Subcutaneous adipose tissue (tissue), 4 donors: Measurements from ENCODE around the gene SGCA. TPM values are rescaled to one million over a fixed set of nuclear protein-coding genes. Genes with fewer than 3 reads are reported as not detected.

Experiments used
- total RNA-seq, 4 donors: library from RNA; depleted of rRNA; stranded (reverse); fragments of >200 nt; gene quantifications; one replicate each; pipeline ENCODE4 v1.1.0, GENCODE V29; 2016
- TF ChIP-seq, protein P1 (sequence below): fragments of 450-650 bp; IDR thresholded peaks from one replicate; pipeline ENCODE4 v1.5.1; 2016; ENCODE audit warnings: low read depth, mild to moderate bottlenecking, control low read depth, antibody characterized with exemption, moderate library complexity

SGCA gene
- total RNA-seq, 4 donors from 2014 or later, result 4.4 TPM; not detected in 3

DNA sequence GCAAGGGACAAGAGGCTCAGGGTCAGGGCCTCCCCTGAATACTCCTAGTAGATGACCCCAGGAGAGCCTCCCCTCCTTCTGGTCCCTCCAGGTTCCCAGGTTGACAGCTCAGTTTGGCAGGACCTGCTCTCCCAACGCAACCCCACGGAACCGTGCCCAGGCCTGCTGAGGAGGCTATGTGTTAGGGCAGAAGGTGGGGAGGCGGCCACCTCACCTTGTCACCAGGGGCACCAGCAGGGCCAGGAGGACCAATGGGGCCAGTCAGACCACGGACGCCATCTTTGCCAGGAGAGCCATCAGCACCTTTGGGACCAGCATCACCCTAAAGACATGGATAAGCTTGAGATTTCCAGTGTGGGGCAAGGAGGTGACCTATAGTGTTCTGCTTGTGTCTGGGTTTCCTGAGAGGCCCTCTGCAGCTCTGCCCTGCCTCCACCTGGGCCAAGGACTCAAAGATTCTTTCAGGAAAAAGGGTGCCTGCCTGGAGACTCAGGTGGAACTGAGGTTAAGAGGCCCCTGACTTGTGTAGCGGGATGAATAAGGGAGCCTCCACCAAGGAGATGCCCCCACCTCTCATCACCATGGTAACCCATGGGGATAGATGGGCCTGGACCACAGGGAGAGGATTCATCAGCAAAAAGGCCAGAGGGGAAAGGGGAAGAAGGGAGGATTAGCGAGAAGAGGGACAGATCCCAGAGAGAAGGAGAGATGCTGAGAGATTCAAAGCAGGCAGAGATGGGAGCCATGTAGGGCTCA lies 25.0 kb downstream of the SGCA start:
- TF ChIP-seq, protein P1, sequence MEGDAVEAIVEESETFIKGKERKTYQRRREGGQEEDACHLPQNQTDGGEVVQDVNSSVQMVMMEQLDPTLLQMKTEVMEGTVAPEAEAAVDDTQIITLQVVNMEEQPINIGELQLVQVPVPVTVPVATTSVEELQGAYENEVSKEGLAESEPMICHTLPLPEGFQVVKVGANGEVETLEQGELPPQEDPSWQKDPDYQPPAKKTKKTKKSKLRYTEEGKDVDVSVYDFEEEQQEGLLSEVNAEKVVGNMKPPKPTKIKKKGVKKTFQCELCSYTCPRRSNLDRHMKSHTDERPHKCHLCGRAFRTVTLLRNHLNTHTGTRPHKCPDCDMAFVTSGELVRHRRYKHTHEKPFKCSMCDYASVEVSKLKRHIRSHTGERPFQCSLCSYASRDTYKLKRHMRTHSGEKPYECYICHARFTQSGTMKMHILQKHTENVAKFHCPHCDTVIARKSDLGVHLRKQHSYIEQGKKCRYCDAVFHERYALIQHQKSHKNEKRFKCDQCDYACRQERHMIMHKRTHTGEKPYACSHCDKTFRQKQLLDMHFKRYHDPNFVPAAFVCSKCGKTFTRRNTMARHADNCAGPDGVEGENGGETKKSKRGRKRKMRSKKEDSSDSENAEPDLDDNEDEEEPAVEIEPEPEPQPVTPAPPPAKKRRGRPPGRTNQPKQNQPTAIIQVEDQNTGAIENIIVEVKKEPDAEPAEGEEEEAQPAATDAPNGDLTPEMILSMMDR, result no peak

DNA sequence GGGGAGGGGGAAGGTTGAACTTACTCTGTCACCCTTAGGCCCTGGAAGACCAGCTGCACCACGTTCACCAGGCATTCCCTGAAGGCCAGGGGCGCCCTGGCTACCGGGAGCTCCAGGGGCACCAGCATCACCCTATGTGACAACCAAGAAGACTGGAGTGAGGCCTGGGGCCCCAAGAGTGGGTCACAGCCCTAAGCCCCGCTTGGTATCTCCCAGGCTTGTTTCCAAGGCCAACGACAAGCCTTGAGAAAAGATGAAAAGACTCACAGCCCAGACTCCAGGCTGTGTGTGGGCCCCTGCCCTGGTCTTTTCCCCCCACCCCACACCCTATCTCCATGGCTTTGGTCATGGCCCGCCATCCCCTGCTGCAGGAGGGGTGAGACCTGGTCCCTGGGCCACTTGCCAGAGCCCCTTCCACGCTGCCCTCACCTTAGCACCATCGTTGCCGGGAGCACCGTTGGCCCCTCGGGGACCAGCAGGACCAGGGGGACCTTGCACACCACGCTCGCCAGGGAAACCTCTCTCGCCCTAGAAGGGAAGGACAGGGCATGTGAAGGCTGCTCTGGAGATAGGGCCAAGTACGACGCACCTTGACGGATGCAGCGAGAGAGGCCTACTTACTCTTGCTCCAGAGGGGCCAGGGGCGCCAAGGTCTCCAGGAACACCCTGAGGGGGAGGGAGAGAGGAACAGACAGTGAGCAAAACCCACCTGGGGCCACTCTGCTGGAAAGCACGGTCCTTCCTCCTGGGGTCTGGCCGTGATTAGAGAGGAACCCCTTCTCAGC lies 25.7 kb downstream of the SGCA start:
- TF ChIP-seq, protein P1, result no peak

DNA sequence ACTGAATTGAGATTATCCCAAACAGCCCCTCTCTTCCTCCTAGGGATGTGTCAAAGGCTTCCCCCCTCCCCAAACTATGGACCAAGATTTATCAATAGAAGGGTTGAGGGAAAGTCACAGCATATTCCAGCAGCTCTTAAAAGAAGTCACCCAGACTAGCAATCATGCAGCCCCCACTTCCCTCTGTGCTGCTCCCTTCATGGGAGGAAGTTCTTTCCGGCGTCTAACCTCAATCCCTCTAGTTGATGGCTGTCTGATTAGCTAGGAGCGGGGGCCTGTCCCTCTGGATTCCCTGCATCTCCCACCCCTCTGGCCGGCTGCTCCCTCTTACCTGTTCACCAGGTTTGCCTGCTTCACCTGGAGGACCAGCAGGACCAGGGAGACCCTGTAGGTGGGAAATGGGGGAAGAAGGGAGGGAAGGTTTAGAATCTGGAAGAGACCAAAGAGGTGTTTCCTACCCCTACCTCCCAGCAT lies 26.4 kb downstream of the SGCA start:
- TF ChIP-seq, protein P1, result no peak

DNA sequence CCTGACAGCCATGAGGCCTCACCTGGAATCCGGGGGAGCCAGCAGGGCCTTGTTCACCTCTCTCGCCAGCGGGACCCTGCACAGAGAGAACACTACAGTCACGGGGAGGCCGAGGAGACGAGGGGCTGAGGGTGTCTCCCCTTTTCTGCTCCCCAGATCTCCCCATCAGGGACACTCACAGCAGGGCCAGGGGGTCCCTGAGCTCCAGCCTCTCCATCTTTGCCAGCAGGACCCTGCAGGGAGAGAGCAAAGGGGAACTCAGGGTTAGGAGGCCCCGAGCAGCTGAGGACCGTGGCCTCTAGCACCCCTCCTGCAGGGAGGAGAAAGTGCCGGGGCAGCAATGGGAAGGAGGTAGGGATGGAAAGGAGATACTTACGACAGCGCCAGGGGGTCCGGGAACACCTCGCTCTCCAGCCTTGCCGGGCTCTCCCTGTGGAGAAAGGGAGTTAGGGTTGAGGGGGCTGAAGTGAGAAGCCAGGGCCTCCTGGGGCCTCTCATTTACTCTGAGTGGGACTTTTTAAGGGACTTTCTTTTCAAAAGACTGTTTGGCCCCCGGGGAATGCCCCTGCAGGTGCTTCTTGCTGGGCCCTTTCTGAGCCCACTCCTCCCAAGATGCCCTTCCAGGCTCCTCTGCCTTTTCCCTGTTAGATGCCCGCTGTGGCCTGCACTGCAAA lies 26.9 kb downstream of the SGCA start:
- TF ChIP-seq, protein P1, result no peak

DNA sequence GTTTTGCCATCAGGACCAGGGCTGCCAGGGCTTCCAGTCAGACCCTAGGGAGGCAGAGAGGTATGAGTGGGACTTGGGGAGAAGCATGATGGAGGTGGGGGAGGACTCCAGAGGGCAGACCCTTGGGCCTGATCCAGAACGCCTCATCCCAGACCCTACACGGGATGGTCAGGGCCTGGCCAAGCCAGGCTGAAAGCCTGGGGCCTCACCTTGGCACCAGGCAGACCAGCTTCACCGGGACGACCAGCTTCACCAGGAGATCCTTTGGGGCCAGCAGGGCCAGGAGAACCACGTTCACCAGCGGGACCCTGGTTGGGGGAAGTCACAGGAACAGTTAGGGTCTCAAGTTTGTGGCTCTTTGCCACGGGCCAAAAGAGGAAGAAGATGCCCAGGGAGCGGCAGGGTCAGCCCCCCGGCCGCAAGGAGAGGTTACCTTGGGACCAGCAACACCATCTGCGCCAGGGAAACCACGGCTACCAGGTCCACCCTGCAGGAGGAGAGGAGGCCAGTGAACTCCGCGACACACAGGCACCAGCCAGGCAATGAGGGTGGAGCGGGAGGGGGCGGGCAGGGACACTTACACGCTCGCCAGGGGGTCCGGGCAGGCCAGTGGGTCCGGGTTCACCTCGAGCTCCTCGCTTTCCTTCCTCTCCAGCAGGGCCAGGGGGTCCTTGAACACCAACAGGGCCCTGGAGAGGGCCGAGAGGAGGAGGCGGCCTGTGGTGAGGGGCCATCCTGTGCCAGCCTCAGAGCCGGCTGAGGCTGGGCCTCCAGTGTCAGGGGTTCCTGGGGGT lies 28.5 kb downstream of the SGCA start:
- TF ChIP-seq, protein P1, result no peak

DNA sequence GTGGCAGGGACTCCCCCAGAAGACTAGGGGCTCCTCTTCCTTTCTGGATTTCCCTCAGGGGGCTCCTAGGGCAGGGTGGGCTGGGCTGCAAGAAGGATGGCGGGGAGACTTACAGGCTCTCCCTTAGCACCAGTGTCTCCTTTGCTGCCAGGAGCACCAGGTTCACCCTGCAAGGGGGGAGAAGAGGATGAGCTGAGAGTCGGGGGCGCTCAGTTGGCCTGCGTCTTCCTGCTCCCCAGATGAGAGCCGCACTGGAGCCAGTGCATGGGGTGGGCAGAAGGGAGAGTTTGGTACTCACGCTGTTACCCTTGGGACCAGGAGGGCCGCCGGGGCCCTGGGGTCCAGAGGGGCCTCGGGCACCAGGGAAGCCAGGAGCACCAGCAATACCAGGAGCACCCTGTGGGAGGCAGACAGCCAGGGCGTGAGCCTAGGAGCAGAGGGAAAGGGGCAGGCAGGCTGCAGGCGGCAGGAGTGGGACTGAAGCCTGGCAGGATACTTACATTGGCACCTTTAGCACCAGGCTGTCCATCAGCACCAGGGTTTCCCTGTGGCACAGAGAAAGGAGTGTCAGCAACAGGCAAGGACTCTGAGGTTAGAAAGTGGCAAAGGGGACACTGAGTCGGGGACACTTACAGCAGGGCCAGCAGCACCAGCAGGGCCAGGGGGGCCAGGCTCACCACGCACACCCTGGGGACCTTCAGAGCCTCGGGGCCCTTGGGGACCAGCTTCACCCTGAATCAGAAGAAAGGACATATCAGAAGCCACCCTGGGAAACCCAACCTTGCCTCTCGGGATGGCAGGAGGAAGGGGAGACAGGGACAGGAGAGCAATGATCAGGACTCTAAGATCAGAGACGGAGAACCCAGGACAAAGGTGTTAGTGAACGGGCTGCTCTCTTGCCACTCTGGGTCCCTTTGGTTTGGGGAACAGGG lies 29.4 kb downstream of the SGCA start:
- TF ChIP-seq, protein P1, result no peak
